ENCODE results near the gene GRIK4.

Gene GRIK4

DNA sequence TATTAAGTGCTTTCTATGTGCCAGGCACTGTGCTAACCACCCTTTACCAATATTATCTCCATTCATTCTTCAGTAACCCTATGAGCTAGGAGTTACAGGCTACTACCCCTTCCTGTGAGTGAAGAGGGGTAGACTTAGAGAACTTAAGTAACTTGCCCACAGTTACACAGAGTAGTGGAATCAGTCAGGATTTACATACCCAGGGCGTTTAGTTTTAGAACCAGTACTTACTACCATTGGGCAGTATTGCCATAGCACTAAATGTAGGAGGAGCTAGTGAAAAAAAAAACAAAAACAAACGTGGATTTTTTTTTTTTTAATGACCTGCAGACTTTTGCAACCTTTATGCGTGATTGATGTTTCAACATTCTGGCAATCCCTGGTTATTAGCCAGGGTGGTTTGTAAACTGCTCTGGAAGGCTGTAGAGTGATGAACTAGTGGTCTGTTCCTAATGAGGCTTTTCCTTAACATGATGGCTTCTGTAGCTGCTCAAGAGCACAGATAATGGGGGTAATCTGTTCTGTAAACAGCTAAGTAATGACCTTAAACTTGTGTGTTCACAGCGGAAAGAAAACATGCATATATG, 523.7 kb downstream of the GRIK4 start:
- Histone ChIP-seq H3K27me3 (ENCODE audit: control insufficient read depth, insufficient read depth, low read length) (no peaks in the 10 kb centered on the region), H3K36me3 (ENCODE audit: control insufficient read depth, insufficient read depth, low read length) (no peaks in the 10 kb centered on the region), H3K4me1 (ENCODE audit: control insufficient read depth, insufficient read depth, low read length) (peaks cover 35% of the 10 kb centered on the region), H3K9me3 (ENCODE audit: control insufficient read depth, insufficient read depth, low read depth, low read length) (no peaks in the 10 kb centered on the region), H3K9ac (ENCODE audit: low read length) (no peak overlapping the region), H3K4me3 (ENCODE audit: low read depth, low read length) (no peak overlapping the region), H3K27ac (ENCODE audit: low read depth, low read length) (no peak overlapping the region)

DNA sequence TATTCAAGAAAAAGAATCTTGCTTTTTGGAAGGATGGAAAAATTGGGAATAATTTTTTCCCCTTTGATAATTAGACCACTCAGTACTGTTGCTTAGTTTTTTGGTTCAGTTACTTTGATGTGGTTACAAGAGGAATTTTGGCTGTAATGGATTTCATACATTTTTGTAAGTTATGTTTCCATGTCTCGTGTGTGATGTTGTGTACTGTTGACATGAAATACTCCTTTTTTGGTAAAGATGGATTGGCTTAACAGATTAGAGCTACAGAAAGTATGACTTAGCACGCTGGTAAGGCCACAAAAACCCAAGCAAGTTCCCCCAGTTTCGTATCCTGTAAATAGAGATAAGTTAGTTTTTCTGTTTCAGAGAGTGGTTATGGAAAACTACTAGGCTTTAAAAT, 524.2 kb downstream of the GRIK4 start:
- H3K4me3 ChIP-seq (ENCODE audit: low read depth, low read length) = no peak overlapping the region
- H3K36me3 ChIP-seq (ENCODE audit: control insufficient read depth, insufficient read depth, low read length) = no peaks in the 10 kb centered on the region
- H3K27me3 ChIP-seq (ENCODE audit: control insufficient read depth, insufficient read depth, low read length) = no peaks in the 10 kb centered on the region
- H3K4me1 ChIP-seq (ENCODE audit: control insufficient read depth, insufficient read depth, low read length) = peaks cover 36% of the 10 kb centered on the region
- H3K9ac ChIP-seq (ENCODE audit: low read length) = no peak overlapping the region
- H3K9me3 ChIP-seq (ENCODE audit: control insufficient read depth, insufficient read depth, low read depth, low read length) = no peaks in the 10 kb centered on the region
- H3K27ac ChIP-seq (ENCODE audit: low read depth, low read length) = no peak overlapping the region

DNA sequence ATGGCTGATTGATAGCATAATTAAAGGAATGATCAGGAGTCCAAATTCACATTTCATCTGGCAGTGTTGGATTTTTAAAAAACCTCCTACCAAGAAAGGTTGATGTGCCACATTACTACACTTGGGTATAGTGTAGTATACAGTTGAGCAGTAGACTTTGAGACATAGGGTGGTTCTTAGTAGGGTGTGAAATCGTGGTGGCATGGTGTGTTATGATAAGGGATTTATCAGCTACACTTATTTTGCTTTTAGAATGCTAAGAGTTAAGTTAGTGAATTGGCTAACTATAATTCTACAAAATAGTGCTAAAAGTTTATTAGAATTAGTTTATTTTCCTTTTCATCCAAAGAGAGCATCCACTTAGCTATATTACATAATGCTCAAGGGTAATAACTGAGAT, 525.5 kb downstream of the GRIK4 start:
- Histone ChIP-seq H3K9me3 (ENCODE audit: control insufficient read depth, insufficient read depth, low read depth, low read length) (no peaks in the 10 kb centered on the region), H3K27ac (ENCODE audit: low read depth, low read length) (no peak overlapping the region), H3K4me3 (ENCODE audit: low read depth, low read length) (no peak overlapping the region), H3K27me3 (ENCODE audit: control insufficient read depth, insufficient read depth, low read length) (no peaks in the 10 kb centered on the region), H3K36me3 (ENCODE audit: control insufficient read depth, insufficient read depth, low read length) (no peaks in the 10 kb centered on the region), H3K4me1 (ENCODE audit: control insufficient read depth, insufficient read depth, low read length) (peaks cover 36% of the 10 kb centered on the region), H3K9ac (ENCODE audit: low read length) (no peak overlapping the region)
